Measurements from ENCODE around the gene CACNA1D.

DNA sequence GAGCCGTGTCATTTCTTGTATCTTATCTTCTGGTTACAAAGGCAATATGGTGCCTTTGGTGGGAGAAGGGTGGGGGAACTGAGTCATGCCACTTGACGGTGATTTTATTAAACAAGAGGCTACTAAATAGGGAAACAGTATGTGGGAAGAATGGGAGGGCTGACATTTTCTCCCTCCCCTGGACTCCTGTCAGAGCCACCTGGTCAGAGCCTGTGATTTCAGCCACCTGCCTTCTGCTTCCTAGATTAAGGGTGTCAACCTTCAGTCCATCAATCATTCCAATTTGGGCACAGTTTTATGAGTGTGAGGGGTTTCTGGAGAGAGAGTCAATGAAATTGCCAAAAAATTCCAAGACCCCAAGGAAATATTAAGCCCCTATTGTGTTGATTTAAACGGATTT lies 264.4 kb downstream of the CACNA1D start:
- no peak for TF ChIP-seq EZH2 (IDR thresholded peaks at IDR 0.05)
- TF ChIP-seq POLR2AphosphoS5 (IDR thresholded peaks at IDR 0.05; ENCODE audit: borderline replicate concordance, low read depth, low read length): no peak
